ENCODE data around the gene ABHD12B.

DNA sequence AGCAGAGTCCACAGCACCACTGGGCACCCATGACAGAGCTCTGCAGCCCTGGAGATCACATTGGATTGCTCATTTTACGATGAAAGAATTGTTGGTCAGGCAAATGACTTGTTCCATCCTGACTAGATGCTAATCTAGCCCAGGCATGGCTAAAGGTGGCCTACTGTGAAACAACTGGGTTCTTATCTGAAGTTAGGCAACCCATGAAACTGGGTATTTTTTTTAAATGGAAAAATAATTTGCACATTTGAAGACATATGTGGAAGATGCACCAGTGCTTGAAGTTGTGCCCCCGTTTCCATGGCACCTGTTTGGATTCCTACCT, 64.1 kb downstream of the ABHD12B start:
- TF ChIP-seq, protein P1, sequence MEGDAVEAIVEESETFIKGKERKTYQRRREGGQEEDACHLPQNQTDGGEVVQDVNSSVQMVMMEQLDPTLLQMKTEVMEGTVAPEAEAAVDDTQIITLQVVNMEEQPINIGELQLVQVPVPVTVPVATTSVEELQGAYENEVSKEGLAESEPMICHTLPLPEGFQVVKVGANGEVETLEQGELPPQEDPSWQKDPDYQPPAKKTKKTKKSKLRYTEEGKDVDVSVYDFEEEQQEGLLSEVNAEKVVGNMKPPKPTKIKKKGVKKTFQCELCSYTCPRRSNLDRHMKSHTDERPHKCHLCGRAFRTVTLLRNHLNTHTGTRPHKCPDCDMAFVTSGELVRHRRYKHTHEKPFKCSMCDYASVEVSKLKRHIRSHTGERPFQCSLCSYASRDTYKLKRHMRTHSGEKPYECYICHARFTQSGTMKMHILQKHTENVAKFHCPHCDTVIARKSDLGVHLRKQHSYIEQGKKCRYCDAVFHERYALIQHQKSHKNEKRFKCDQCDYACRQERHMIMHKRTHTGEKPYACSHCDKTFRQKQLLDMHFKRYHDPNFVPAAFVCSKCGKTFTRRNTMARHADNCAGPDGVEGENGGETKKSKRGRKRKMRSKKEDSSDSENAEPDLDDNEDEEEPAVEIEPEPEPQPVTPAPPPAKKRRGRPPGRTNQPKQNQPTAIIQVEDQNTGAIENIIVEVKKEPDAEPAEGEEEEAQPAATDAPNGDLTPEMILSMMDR (IDR thresholded peaks at IDR 0.05; ENCODE audit: low read depth, low read length), result no peak
- TF ChIP-seq, protein P2, sequence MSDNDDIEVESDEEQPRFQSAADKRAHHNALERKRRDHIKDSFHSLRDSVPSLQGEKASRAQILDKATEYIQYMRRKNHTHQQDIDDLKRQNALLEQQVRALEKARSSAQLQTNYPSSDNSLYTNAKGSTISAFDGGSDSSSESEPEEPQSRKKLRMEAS (IDR thresholded peaks at IDR 0.05; ENCODE audit: low read depth, low read length), result no peak
- TF ChIP-seq MYC (IDR thresholded peaks at IDR 0.05; ENCODE audit: low read depth, low read length), result no peak
